GM04503 (cell line): ENCODE measurements around the gene ZNF217.
"Not testable (repeated sequence)": the region's sequence is repeated elsewhere in the genome, so short reads cannot be mapped to it uniquely, and the experiment has no call there.

ENCODE experiments used
- DNase-seq: peaks from one replicate; pipeline ENCODE4 v3.0.0-alpha.2; 2012; ENCODE audit warnings: low read depth

The ZNF217 gene

GRCh38 chr20:53583660-53584549, 9.7 kb downstream of the ZNF217 start:
- not testable (repeated sequence) for DNase-seq

- peak; percentile 93 for DNase-seq
Observed at GRCh38 chr20:53582574-53583351, 10.9 kb downstream of the ZNF217 start.

- DNase-seq = no peak
Observed at GRCh38 chr20:53582251-53582570, 11.4 kb downstream of the ZNF217 start.

GRCh38 chr20:53581444-53582250, 12.0 kb downstream of the ZNF217 start:
- DNase-seq = no peak

- DNase-seq = no peak
Observed at GRCh38 chr20:53580376-53581111, 13.1 kb downstream of the ZNF217 start.

- peak; percentile 54 for DNase-seq
Observed at GRCh38 chr20:53579581-53580375, 13.9 kb downstream of the ZNF217 start.

GRCh38 chr20:53579266-53579580, 14.4 kb downstream of the ZNF217 start:
- no peak for DNase-seq

GRCh38 chr20:53578492-53579222, 15.0 kb downstream of the ZNF217 start:
- DNase-seq = peak; percentile 60

GRCh38 chr20:53576586-53577318, 16.9 kb downstream of the ZNF217 start:
- no peak for DNase-seq

- DNase-seq = no peak
Observed at GRCh38 chr20:53576195-53576580, 17.5 kb downstream of the ZNF217 start.

- DNase-seq = no peak
Observed at GRCh38 chr20:53575481-53576194, 18.0 kb downstream of the ZNF217 start.

- DNase-seq = no peak
Observed at GRCh38 chr20:53574819-53575218, 18.8 kb downstream of the ZNF217 start.

- no peak for DNase-seq
Observed at GRCh38 chr20:53574259-53574789, 19.3 kb downstream of the ZNF217 start.

GRCh38 chr20:53571555-53572286, 21.9 kb downstream of the ZNF217 start:
- no peak for DNase-seq

- DNase-seq = no peak
Observed at GRCh38 chr20:53570446-53571276, 23.0 kb downstream of the ZNF217 start.

GRCh38 chr20:53569606-53570307, 23.9 kb downstream of the ZNF217 start:
- no peak for DNase-seq
